ENCODE measurements around the gene PSME3IP1. TPM values are rescaled to one million over a fixed set of nuclear protein-coding genes. Genes with fewer than 3 reads are reported as not detected.
"Not testable (repeated sequence)": the region's sequence is repeated elsewhere in the genome, so short reads cannot be mapped to it uniquely, and the experiment has no call there.

PSME3IP1 gene
- total RNA-seq, 2 donors from 2014 or later = 39.1 to 64.8 TPM

DNA sequence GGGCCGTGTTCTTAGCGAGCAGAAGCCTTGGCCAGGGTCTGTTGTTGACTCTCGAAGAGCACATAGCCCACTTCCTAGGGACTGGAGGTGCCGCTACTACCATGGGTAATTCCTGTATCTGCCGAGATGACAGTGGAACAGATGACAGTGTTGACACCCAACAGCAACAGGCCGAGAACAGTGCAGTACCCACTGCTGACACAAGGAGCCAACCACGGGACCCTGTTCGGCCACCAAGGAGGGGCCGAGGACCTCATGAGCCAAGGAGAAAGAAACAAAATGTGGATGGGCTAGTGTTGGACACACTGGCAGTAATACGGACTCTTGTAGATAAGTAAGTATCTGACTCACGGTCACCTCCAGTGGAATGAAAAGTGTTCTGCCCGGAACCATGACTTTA lies 18.8 kb upstream of the PSME3IP1 start:
- DNase-seq (ENCODE audit: low spot score) = no peak
- no peaks in the 10 kb centered on the region for H3K27me3 ChIP-seq (replicated peaks; ENCODE audit: insufficient read depth)
- TF ChIP-seq, protein P1, sequence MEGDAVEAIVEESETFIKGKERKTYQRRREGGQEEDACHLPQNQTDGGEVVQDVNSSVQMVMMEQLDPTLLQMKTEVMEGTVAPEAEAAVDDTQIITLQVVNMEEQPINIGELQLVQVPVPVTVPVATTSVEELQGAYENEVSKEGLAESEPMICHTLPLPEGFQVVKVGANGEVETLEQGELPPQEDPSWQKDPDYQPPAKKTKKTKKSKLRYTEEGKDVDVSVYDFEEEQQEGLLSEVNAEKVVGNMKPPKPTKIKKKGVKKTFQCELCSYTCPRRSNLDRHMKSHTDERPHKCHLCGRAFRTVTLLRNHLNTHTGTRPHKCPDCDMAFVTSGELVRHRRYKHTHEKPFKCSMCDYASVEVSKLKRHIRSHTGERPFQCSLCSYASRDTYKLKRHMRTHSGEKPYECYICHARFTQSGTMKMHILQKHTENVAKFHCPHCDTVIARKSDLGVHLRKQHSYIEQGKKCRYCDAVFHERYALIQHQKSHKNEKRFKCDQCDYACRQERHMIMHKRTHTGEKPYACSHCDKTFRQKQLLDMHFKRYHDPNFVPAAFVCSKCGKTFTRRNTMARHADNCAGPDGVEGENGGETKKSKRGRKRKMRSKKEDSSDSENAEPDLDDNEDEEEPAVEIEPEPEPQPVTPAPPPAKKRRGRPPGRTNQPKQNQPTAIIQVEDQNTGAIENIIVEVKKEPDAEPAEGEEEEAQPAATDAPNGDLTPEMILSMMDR (IDR thresholded peaks at IDR 0.05) = no peak
- no peak overlapping the region for H3K27ac ChIP-seq
- no peaks in the 10 kb centered on the region for H3K4me1 ChIP-seq (ENCODE audit: control insufficient read depth in 1 of 2, low read depth in 2 of 2)
- H3K4me3 ChIP-seq = no peak overlapping the region
- no peak for ATAC-seq (ENCODE audit: insufficient number of reproducible peaks, low FRiP score, low read depth)
- no peaks in the 10 kb centered on the region for H3K9me3 ChIP-seq
- peaks cover 8% of the 10 kb centered on the region for H3K36me3 ChIP-seq

DNA sequence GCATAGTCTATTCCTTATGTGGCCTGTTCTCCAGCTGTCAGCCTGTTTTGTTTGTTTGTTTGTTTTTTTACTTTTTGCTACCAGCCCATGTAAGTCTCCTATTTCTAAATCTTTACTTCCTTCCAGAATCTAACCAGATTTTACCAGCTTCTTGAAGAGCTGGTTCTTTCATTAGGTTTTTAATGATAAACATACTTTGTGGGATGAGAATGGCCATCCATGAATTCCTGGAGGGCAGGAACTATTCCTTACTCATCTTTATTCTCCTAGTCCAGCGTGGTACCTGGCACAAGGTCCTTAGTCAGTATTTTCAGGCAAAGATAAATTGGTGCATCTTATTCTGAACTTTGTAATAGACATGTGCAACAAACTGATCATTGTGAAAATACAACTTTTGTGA lies 17.6 kb upstream of the PSME3IP1 start:
- TF ChIP-seq, protein P1 (IDR thresholded peaks at IDR 0.05) = no peak
- no peaks in the 10 kb centered on the region for H3K4me1 ChIP-seq (ENCODE audit: control insufficient read depth in 1 of 2, low read depth in 2 of 2)
- peaks cover 7% of the 10 kb centered on the region for H3K36me3 ChIP-seq
- H3K4me3 ChIP-seq = no peak overlapping the region
- H3K9me3 ChIP-seq = no peaks in the 10 kb centered on the region
- ATAC-seq (ENCODE audit: insufficient number of reproducible peaks, low FRiP score, low read depth) (no peak), DNase-seq (ENCODE audit: low spot score) (no peak)
- H3K27me3 ChIP-seq (replicated peaks; ENCODE audit: insufficient read depth) = no peaks in the 10 kb centered on the region
- H3K27ac ChIP-seq = no peak overlapping the region

DNA sequence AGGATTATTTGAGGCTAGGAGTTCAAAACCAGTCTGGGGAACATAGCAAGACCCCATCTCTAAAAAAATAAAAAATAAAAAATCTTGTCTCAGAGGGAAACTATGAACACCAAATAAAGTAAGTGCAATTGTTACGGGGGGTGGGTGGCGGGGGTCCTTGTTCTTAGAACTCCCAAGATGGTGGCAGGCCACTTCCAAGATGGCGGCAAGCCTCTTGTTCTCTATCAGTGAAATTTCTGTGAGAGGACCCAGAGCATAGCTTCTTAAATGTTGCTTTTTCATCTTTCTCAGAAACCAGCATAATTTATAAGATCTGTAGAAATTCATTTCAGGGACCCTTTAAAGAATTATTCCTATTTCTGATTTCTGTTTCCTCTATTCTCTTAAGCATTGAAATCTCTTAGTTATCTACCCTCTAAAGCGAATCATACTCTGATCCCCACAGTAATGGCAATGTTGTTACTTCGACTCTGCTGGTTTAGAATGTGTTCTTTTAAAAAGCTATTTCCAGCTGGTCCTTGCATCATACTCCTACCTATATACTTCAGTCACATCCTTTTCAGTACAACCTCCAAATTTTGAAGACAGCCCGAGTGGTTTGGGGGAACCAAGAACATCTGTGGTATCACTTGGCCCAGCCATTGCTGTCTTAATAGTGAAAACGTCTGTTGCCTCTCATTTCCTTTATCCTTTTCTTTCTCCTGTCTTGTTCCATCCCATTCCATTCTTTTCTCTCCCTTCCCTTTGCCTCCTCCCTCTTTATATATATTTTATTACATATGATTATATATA lies 16.5 kb upstream of the PSME3IP1 start:
- TF ChIP-seq, protein P1 (IDR thresholded peaks at IDR 0.05) = no peak
- DNase-seq (ENCODE audit: low spot score) (no peak), ATAC-seq (ENCODE audit: insufficient number of reproducible peaks, low FRiP score, low read depth) (no peak)
- H3K4me1 ChIP-seq (ENCODE audit: control insufficient read depth in 1 of 2, low read depth in 2 of 2) = no peaks in the 10 kb centered on the region
- no peak overlapping the region for H3K27ac ChIP-seq
- no peak overlapping the region for H3K4me3 ChIP-seq
- H3K27me3 ChIP-seq (replicated peaks; ENCODE audit: insufficient read depth) = no peaks in the 10 kb centered on the region
- H3K9me3 ChIP-seq = no peaks in the 10 kb centered on the region
- peaks cover 8% of the 10 kb centered on the region for H3K36me3 ChIP-seq

DNA sequence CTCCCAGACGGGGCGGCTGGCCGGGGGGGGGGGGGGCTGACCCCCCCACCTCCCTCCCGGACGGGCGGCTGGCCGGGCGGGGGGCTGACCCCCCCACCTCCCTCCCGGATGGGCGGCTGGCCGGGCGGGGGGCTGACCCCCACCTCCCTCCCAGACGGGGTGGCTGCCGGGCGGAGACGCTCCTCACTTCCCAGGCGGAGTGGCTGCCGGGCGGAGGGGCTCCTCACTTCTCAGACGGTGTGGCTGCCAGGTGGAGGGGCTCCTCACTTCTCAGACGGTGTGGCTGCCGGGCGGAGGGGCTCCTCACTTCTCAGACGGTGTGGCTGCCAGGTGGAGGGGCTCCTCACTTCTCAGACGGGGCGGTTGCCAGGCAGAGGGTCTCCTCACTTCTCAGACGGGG lies 15.1 kb upstream of the PSME3IP1 start:
- ATAC-seq (ENCODE audit: insufficient number of reproducible peaks, low FRiP score, low read depth) = not testable (repeated sequence)
- H3K4me1 ChIP-seq (ENCODE audit: control insufficient read depth in 1 of 2, low read depth in 2 of 2) = peaks cover 12% of the 10 kb centered on the region in 2 donors

DNA sequence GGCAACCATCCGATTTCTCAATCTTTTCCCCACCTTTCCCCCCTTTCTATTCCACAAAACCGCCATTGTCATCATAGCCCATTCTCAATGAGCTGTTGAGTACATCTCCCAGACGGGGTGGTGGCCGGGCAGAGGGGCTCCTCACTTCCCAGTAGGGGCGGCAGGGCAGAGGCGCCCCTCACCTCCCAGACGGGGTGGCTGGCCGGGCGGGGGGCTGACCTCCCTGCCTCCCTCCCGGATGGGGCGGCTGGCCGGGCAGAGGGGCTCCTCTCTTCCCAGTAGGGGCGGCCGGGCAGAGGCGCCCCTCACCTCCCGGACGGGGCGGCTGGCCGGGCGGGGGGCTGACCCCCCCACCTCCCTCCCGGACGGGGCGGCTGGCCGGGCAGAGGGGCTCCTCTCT lies 14.5 kb upstream of the PSME3IP1 start:
- not testable (repeated sequence) for H3K27me3 ChIP-seq (replicated peaks; ENCODE audit: insufficient read depth); H3K4me3 ChIP-seq; H3K9me3 ChIP-seq; DNase-seq (ENCODE audit: low spot score); H3K36me3 ChIP-seq; H3K27ac ChIP-seq; ATAC-seq (ENCODE audit: insufficient number of reproducible peaks, low FRiP score, low read depth)
- H3K4me1 ChIP-seq (ENCODE audit: control insufficient read depth in 1 of 2, low read depth in 2 of 2) = peaks cover 12% of the 10 kb centered on the region in 2 donors

More for the DNA sequence above, 15.1 kb upstream of the PSME3IP1 start:
- H3K9me3 ChIP-seq; DNase-seq (ENCODE audit: low spot score); H3K27me3 ChIP-seq (replicated peaks; ENCODE audit: insufficient read depth); H3K36me3 ChIP-seq; H3K4me3 ChIP-seq; H3K27ac ChIP-seq: not testable (repeated sequence)

DNA sequence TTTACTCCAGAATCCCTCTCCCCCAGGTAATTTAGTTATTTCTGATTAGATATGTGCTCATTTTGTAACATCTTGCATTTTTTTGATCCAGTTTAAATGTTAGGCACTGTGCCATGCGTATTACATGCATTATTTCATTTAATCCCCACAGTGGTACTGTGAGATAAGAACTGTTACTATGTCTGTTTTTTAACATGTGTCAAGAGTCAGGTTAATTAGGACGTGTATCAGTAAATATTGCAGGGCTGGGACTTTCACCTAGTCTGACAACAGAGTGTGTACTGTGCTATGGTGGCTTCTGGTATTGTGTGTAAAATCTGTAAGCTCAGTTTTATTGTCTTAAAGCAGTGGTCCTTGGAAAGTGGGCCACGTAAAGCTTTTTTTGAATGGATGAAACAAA lies 10.9 kb upstream of the PSME3IP1 start:
- peaks cover 28 to 45% of the 10 kb centered on the region in 2 donors for H3K4me1 ChIP-seq (ENCODE audit: control insufficient read depth in 1 of 2, low read depth in 2 of 2)
- ATAC-seq (ENCODE audit: insufficient number of reproducible peaks, low FRiP score, low read depth) (no peak), DNase-seq (ENCODE audit: low spot score) (no peak)
- TF ChIP-seq, protein P1 (IDR thresholded peaks at IDR 0.05) = no peak
- no peaks in the 10 kb centered on the region for H3K27me3 ChIP-seq (replicated peaks; ENCODE audit: insufficient read depth)
- peaks cover 5% of the 10 kb centered on the region for H3K36me3 ChIP-seq
- H3K9me3 ChIP-seq = no peaks in the 10 kb centered on the region
- no peak overlapping the region for H3K4me3 ChIP-seq
- H3K27ac ChIP-seq = peak overlapping the region in 1 of 2 donors; percentile 31
